Pulmonary artery endothelial cell (primary cell): ENCODE results near the gene NSUN2. TPM values are rescaled to one million over a fixed set of nuclear protein-coding genes. Genes with fewer than 3 reads are reported as not detected.

Experiments used
- DNase-seq: peaks from one replicate; pipeline ENCODE4 v3.0.0-alpha.2; 2011; ENCODE audit warnings: low read depth, low spot score
- total RNA-seq: library from RNA; depleted of rRNA; stranded (reverse); fragments of >200 nt; gene quantifications from 2 replicates; pipeline ENCODE4 v1.2.3, GENCODE V29; 2014

Gene NSUN2
- total RNA-seq, 1 donor from 2014 or later, result 81.8 TPM

DNA sequence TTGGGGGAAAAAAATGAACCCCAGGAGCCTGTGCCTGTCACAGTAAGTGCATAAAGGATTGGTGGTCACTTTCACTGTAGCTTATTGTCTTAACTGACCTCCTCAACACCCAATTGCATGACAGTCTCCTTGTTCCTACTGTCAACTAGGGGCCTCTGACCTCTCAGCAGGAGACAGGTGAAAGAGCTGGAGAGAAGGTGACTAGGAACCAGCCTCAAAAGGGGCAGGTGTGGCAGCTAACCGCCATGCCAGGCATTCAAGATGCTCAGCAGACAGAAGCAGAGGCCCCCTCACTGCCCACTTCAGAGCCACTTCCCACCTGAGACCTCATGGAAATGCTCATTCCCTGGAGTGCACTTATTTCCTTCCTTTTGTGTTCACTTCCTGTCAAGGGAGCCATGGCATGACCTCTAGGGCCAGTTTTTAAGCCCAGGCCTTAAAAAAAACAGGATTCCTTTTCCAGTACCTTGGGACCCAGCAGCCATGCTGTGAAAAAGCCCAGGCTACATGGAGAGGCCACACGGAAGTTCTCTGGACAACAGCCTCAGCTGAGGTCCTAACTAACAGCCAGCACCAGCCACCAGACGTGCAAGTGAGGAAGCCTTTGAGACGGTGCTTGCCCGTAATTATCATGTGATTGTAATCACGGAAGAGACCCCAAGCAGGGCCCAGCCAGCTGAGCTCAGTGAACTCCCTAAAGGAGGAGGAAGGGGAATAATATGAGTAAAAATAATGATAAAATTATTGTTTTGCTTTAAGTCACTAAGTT is 74.9 kb downstream of the NSUN2 start:
- DNase-seq, result no peak

DNA sequence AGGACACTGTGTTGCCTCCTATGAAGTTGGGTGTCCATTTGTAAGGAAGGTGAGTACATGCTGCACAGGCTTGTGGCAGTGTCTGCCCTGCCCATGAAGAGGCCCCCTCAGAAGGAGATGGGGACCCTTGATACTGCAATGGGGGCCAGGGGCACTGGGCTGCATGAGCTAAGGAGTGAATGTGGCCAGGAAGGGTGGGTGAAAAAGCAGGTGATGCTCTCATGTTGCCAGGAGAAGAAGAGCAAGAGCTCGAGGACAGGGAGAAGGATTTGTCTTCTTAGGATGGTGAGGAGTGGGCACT is 76.1 kb downstream of the NSUN2 start:
- DNase-seq, result no peak

DNA sequence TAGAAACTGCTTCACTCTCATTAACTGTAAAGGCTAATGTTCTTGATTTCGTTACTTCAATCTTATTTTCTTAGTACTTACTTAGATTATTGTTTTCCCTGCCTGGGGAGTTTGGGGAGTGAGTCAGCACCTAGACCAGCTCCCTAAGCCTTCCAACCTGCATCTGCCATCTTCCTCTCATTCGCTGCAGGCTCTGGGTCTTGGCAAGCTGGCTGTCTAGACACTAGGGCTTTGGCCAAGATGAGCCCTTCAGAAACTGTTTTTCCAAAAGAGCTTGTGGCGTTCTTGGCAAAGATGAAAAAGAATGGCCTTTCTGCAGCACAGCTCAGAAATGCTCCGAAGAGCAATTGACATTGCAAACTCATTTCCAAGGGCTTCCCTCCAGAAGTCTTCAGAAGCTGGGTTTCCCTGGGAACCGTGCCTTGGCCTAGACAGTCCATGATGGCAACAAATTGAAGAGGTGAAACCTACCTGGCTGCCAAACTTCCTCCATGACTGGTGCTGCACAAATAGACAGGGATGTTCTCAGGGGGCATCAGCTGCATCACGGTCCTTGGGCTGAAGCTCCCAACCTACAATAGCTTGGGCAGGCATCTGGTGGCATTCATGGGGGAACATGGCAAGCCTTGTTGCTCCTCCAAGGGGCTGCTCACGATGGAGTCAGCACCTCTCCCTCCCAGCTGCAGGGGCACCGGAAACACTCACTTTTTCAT is 76.6 kb downstream of the NSUN2 start:
- DNase-seq, result no peak

DNA sequence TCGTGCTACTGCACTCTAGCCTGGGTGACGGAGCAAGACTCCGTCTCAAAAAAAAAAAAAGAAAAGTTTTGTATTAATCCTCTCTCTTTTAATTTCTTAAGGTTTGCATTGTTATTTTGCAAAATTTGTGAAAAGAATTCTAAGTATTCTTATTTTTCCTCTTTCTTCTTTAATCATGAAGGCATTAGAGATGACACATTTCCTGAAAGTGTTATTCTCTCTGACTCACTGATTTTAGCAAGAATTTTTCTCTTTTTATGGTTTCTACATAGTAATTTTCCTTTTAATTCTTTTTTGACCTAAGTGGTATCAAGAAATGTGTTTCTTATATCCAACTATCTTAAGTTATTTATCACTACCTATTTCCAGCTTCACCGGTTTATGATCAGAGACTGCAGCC is 78.0 kb downstream of the NSUN2 start:
- no peak for DNase-seq

DNA sequence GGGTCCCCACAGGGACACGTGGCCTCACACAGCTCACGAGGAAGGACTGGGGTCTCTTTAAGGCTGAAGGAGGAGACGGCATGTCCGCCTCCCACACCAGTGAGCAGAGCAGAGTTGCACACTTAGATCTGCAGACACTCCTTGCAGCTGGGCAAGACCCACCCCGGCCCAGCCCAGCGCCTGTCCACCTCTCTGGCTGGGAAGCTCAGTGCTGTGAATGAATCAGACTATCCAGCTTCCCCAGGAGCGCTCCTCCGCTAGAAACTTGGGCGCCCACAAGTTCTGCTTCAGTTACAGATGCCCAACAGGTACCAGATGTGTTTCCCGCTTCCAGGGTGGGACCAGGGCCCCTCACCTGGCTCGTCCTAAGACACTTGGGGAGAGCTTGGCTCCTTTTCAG is 78.9 kb downstream of the NSUN2 start:
- DNase-seq, result no peak

DNA sequence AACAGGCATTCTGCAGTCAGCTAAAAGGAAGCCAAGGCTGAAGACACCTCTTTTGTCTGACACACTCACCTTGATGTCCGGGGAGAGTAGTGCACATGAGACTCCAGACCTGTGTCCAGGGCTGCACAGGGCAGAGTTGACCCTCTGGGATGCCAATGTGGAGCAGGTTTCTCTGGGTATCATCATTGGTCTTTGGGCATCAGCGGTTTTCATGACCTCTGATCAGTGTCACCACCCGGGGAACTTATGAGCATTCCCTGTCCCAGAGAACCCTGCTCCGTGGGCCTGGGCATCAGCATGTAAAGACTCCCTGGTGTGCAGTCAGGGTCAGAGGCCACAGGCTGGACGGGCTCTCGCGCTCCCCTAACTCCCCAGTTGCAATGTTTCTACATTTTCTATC is 80.2 kb downstream of the NSUN2 start:
- DNase-seq, result no peak

DNA sequence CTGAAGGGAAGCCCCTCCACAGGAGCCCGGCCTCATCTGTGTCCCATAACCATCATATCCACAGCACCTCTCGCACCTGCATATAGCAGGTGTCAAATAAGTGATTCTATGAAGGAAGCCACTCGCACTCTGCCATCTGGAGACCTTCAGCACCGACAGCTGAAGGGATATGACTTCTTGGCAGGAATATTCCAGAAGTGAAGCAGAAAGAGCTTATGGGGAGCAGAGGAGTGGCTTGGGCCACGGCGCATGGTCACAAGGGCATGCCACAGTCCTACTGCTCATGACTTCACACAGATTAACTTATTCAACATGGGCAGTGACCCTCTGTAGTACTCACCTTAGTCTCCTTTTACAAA is 80.9 kb downstream of the NSUN2 start:
- DNase-seq, result no peak

DNA sequence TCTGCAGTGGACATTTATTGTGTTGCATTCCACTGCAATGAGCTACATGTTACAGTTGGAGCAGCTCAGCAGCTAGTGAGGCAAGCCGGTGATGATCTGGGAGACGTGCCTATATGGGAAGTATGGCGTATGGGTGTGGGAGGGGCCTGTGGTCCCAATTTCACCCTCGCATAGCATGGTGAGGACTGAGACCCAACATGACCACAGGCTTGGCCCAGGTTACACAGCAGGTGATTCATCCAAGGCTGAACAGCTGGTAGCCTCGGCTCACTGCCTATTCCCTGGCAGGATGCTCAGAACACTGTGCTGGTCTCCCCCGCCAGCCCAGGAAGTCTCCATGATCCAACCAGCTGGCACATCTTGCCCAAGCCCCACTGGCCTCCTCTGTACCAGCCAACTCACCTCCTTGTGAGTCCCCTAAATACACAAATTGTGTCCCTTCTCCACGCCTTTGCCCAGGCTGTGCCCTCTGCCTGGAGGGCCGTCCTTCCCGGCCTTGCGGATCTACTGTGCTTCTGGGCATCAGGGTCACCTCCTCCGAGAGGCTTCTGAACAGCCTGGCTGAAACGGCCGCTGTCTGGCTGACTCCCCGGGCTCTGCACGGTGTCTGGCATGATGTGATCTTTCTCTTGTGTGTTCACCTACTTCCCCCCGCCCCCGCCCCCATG is 81.4 kb downstream of the NSUN2 start:
- no peak for DNase-seq

DNA sequence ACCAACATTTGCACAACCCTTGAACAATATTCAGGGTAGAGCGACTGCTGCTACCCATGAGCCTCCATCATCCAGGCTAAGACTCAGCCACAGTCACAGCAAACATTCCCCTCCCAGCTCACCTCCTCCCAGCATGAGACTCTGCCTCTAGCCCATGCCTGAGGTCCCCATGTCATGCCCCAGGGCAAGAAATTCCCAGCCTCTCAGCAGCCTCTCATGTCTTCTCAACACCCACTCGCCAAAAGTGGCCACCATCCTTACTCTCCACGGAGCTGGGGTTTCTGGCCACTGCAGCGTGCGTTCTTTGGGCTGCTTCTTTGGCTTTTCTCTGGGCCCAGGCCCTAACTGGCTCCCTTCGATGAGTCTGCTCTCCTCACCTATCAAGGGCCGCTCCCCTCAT is 82.2 kb downstream of the NSUN2 start:
- DNase-seq, result no peak

Other genes starting within 250 kb of the NSUN2 start
- under 0.01 TPM in 1 of 2 replicates, not detected in the other for gene UBE2QL1, start 184.2 kb downstream of the NSUN2 start, total RNA-seq
- 11.3 and 13.6 TPM in 2 replicates for gene SRD5A1, start 396 bp upstream of the NSUN2 start, total RNA-seq
- gene TENT4A, start 80.4 kb upstream of the NSUN2 start, total RNA-seq, result 9.1 and 12.6 TPM in 2 replicates